ENCODE data around the gene NUP43. TPM values are rescaled to one million over a fixed set of nuclear protein-coding genes. Genes with fewer than 3 reads are reported as not detected.

NUP43 gene
- total and polyA plus RNA-seq, 2 of the 13 experiments (the other 11 are each of a cell fraction or from before 2014, with no cell fraction given), result 38.9 to 85.1 TPM

GRCh38 chr6:149750136-149750609 is 3.8 kb upstream of the NUP43 start (continued):
- TF ChIP-seq USF2 (IDR thresholded peaks at IDR 0.05; ENCODE audit: low read depth, low read length) (no peak), USF2 (CRISPR knock-in tag; IDR thresholded peaks at IDR 0.05; ENCODE audit: borderline replicate concordance) (no peak), ZSCAN20 (CRISPR knock-in tag; IDR thresholded peaks at IDR 0.05; ENCODE audit: borderline replicate concordance) (no peak), ZNF234 (CRISPR knock-in tag; conservative IDR thresholded peaks at IDR 0.05) (0 out of 2 replicates have a peak, but pooled peaks have one; percentile 46), TRIM24 (CRISPR knock-in tag; IDR thresholded peaks at IDR 0.05) (no peak), PRDM10 (CRISPR knock-in tag; IDR thresholded peaks at IDR 0.05; ENCODE audit: low read depth) (peak; percentile 87; the same call in 1 of the 2 replicates), FOXK1 (CRISPR knock-in tag; IDR thresholded peaks at IDR 0.05; ENCODE audit: borderline replicate concordance, low read depth) (no peak), HNRNPH1 (optimal IDR thresholded peaks at IDR 0.05; ENCODE audit: low read depth, low read length) (peak; percentile 40), HMGXB4 (CRISPR knock-in tag; IDR thresholded peaks at IDR 0.05; ENCODE audit: borderline replicate concordance in 1 of 2, low read depth in 1 of 2) (peak; percentile 53 to 65; a peak in 2 of 4 replicates), NFATC3 (CRISPR knock-in tag; IDR thresholded peaks at IDR 0.05) (0 out of 2 replicates have a peak, but pooled peaks have one; percentile 4), ZFX (CRISPR knock-in tag; IDR thresholded peaks at IDR 0.05; ENCODE audit: low read depth) (no peak), ZNF615 (CRISPR knock-in tag; IDR thresholded peaks at IDR 0.05; ENCODE audit: borderline replicate concordance) (no peak), SNAPC2 (CRISPR knock-in tag; IDR thresholded peaks at IDR 0.05) (no peak), ZNF788 (CRISPR knock-in tag; IDR thresholded peaks at IDR 0.05; ENCODE audit: borderline replicate concordance) (0 out of 2 replicates have a peak, but pooled peaks have one; percentile 50), ARID4A (CRISPR knock-in tag; IDR thresholded peaks at IDR 0.05; ENCODE audit: borderline replicate concordance) (peak; percentile 67; the same call in 1 of the 2 replicates), YEATS2 (CRISPR knock-in tag; IDR thresholded peaks at IDR 0.05; ENCODE audit: borderline replicate concordance) (peak; percentile 17; the same call in 1 of the 2 replicates)

All from HepG2 (cell line).